ENCODE data around the gene TPM1.

Gene TPM1

GRCh38 chr15:63044645-63045464, 2.3 kb downstream of the TPM1 start:
- H3K4me2 ChIP-seq: no peak overlapping the region
- no peak overlapping the region for H3K4me3 ChIP-seq (IDR thresholded peaks at IDR 0.05; ENCODE audit: insufficient read depth, low read depth, low read length)
- H3K27me3 ChIP-seq (ENCODE audit: insufficient read depth, low read depth): no peaks in the 10 kb centered on the region; the same call in 1 of the 2 replicates

GRCh38 chr15:63045465-63045840, 2.9 kb downstream of the TPM1 start:
- Histone ChIP-seq H4K20me1 (ENCODE audit: insufficient read depth) (no peaks in the 10 kb centered on the region), H3K36me3 (ENCODE audit: insufficient read depth) (no peaks in the 10 kb centered on the region), H3K9ac (no peak overlapping the region), H3K4me3 (IDR thresholded peaks at IDR 0.05; ENCODE audit: insufficient read depth, low read depth, low read length) (no peak overlapping the region), H3K4me2 (no peak overlapping the region), H3K27me3 (ENCODE audit: insufficient read depth, low read depth) (no peaks in the 10 kb centered on the region; the same call in 1 of the 2 replicates), H2AFZ (ENCODE audit: low read depth) (no peak overlapping the region), H3K27ac (no peak overlapping the region), H3K79me2 (ENCODE audit: insufficient read depth, low read depth) (no peaks in the 10 kb centered on the region), H3K4me1 (ENCODE audit: low read depth, poor library complexity, severe bottlenecking) (peaks cover 12% of the 10 kb centered on the region)
- TF ChIP-seq, protein P1, sequence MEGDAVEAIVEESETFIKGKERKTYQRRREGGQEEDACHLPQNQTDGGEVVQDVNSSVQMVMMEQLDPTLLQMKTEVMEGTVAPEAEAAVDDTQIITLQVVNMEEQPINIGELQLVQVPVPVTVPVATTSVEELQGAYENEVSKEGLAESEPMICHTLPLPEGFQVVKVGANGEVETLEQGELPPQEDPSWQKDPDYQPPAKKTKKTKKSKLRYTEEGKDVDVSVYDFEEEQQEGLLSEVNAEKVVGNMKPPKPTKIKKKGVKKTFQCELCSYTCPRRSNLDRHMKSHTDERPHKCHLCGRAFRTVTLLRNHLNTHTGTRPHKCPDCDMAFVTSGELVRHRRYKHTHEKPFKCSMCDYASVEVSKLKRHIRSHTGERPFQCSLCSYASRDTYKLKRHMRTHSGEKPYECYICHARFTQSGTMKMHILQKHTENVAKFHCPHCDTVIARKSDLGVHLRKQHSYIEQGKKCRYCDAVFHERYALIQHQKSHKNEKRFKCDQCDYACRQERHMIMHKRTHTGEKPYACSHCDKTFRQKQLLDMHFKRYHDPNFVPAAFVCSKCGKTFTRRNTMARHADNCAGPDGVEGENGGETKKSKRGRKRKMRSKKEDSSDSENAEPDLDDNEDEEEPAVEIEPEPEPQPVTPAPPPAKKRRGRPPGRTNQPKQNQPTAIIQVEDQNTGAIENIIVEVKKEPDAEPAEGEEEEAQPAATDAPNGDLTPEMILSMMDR (conservative IDR thresholded peaks at IDR 0.05; ENCODE audit: low read depth, low read length): no peak

More at GRCh38 chr15:63044645-63045464, 2.3 kb downstream of the TPM1 start:
- Histone ChIP-seq H3K27ac (no peak overlapping the region), H3K79me2 (ENCODE audit: insufficient read depth, low read depth) (no peaks in the 10 kb centered on the region), H3K9ac (no peak overlapping the region), H3K36me3 (ENCODE audit: insufficient read depth) (no peaks in the 10 kb centered on the region), H2AFZ (ENCODE audit: low read depth) (no peak overlapping the region), H3K4me1 (ENCODE audit: low read depth, poor library complexity, severe bottlenecking) (peaks cover 7% of the 10 kb centered on the region), H4K20me1 (ENCODE audit: insufficient read depth) (no peaks in the 10 kb centered on the region)
- TF ChIP-seq, protein P1 (conservative IDR thresholded peaks at IDR 0.05; ENCODE audit: low read depth, low read length): no peak

GRCh38 chr15:63045879-63046278, 3.3 kb downstream of the TPM1 start:
- H3K4me2 ChIP-seq: no peak overlapping the region
- H3K9ac ChIP-seq: no peak overlapping the region
- H3K79me2 ChIP-seq (ENCODE audit: insufficient read depth, low read depth): no peaks in the 10 kb centered on the region
- H3K4me1 ChIP-seq (ENCODE audit: low read depth, poor library complexity, severe bottlenecking): peaks cover 14% of the 10 kb centered on the region
- no peak overlapping the region for H2AFZ ChIP-seq (ENCODE audit: low read depth)
- no peak overlapping the region for H3K4me3 ChIP-seq (IDR thresholded peaks at IDR 0.05; ENCODE audit: insufficient read depth, low read depth, low read length)
- H3K27me3 ChIP-seq (ENCODE audit: insufficient read depth, low read depth): no peaks in the 10 kb centered on the region; the same call in 1 of the 2 replicates
- H3K36me3 ChIP-seq (ENCODE audit: insufficient read depth): no peaks in the 10 kb centered on the region
- no peaks in the 10 kb centered on the region for H4K20me1 ChIP-seq (ENCODE audit: insufficient read depth)
- TF ChIP-seq, protein P1 (conservative IDR thresholded peaks at IDR 0.05; ENCODE audit: low read depth, low read length): no peak
- no peak overlapping the region for H3K27ac ChIP-seq

DNA sequence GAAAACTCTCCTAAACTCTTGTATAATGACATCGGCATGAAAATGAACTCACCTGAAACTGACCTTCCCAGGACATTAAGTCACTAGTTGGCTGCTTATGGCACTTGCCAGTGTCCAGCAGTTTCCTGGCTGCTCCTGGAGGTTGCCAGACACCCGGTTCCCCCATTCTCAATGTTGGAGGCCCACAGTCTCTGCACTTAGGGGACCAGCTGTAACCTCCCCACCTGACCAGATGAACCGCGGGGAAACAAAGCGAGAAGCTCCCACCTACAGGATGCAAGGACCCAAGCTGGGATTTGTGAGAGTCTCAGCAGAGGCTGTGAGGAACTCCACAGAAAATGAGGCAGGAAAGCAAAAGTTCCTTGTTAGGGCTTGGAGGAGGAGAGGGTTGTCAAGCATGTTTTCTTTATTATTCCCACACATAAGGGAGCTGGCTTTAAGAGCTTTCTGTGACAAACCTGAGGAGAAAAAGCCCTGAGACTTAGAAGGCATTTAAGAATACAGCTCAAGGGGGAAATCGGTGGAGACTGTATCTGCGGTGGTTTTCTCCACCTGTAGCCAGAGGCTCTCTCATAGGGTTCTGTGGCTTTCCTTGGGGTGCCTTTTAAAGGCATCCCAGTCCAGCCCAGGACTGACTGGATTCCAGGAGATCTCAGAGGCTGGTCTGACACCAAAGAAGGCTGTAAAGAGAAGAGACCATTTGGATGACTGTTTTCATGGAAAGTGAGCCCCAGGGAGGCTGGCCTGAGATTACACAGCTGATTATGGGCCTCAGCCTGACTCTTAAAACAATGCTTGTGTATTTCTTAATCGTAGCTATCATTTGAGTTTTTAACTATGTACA, 4.6 kb downstream of the TPM1 start:
- H3K4me2 ChIP-seq: peak overlapping the region; percentile 52; the same call in 1 of the 2 replicates
- no peaks in the 10 kb centered on the region for H3K79me2 ChIP-seq (ENCODE audit: insufficient read depth, low read depth)
- no peaks in the 10 kb centered on the region; the same call in 1 of the 2 replicates for H3K27me3 ChIP-seq (ENCODE audit: insufficient read depth, low read depth)
- no peak overlapping the region for H3K27ac ChIP-seq
- TF ChIP-seq, protein P1 (conservative IDR thresholded peaks at IDR 0.05; ENCODE audit: low read depth, low read length): no peak
- H3K4me3 ChIP-seq (IDR thresholded peaks at IDR 0.05; ENCODE audit: insufficient read depth, low read depth, low read length): no peak overlapping the region
- H3K4me1 ChIP-seq (ENCODE audit: low read depth, poor library complexity, severe bottlenecking): peaks cover 25% of the 10 kb centered on the region
- no peaks in the 10 kb centered on the region for H4K20me1 ChIP-seq (ENCODE audit: insufficient read depth)
- peak overlapping the region; percentile 97 for H2AFZ ChIP-seq (ENCODE audit: low read depth)
- no peaks in the 10 kb centered on the region for H3K36me3 ChIP-seq (ENCODE audit: insufficient read depth)
- H3K9ac ChIP-seq: no peak overlapping the region

Measured in KMS-11 (cell line).